ENCODE data around the gene KRTAP9-3. TPM values are rescaled to one million over a fixed set of nuclear protein-coding genes. Genes with fewer than 3 reads are reported as not detected.
"Not testable (repeated sequence)": the region's sequence is repeated elsewhere in the genome, so short reads cannot be mapped to it uniquely, and the experiment has no call there.

The KRTAP9-3 gene
- total and polyA plus RNA-seq, 2 donors = not detected

DNA sequence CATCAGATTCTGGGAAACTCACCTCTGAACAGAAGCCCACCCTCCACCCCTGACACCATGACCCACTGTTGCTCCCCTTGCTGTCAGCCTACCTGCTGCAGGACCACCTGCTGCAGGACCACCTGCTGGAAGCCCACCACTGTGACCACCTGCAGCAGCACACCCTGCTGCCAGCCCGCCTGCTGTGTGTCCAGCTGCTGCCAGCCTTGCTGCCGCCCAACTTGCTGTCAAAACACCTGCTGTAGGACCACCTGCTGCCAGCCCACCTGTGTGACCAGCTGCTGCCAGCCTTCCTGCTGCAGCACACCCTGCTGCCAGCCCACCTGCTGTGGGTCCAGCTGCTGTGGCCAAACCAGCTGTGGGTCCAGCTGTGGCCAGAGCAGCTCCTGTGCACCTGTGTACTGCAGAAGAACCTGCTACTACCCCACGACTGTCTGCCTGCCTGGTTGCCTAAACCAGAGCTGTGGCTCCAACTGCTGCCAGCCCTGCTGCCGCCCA, 5.6 kb upstream of the KRTAP9-3 start, which contains the start of gene KRTAP9-2:
TSS of gene KRTAP9-2 (plus strand) at position 51 of the 498 bp plus-strand sequence. CDS start at position 58, 7 bp downstream.
- H3K27ac ChIP-seq (ENCODE audit: low read depth); H3K4me1 ChIP-seq (ENCODE audit: insufficient read depth); DNase-seq (ENCODE audit: extremely low spot score); H3K36me3 ChIP-seq (ENCODE audit: insufficient read depth); H3K4me3 ChIP-seq (ENCODE audit: low read depth, low read length): not testable (repeated sequence)
- WGBS = 81% methylated on average over 3 of the region's 4 CpGs

DNA sequence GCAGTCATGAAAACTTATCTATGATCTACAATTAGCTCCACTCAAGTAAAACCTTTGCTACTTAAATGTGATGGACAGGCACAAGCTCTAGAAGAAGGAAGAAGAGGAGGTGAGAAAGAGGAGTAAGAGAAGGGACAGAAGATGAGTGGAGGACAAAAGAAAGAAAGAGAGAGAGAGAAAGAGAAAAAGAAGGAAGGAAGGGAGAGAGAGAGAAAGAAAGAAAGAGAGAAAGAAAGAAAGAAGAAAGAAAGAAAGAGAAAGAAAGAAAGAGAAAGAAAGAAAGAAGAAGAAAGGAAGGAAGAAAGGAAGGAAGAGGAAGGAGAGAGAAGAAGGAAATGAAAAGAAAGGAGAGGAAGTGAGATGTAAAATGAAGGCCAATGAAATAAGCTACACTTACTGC, 2.2 kb upstream of the KRTAP9-3 start:
- no peaks in the 10 kb centered on the region for H3K4me1 ChIP-seq (ENCODE audit: insufficient read depth)
- no peaks in the 10 kb centered on the region for H3K36me3 ChIP-seq (ENCODE audit: insufficient read depth)
- DNase-seq (ENCODE audit: extremely low spot score) = no peak
- no peak overlapping the region for H3K4me3 ChIP-seq (ENCODE audit: low read depth, low read length)
- no peak overlapping the region for H3K27ac ChIP-seq (ENCODE audit: low read depth)

DNA sequence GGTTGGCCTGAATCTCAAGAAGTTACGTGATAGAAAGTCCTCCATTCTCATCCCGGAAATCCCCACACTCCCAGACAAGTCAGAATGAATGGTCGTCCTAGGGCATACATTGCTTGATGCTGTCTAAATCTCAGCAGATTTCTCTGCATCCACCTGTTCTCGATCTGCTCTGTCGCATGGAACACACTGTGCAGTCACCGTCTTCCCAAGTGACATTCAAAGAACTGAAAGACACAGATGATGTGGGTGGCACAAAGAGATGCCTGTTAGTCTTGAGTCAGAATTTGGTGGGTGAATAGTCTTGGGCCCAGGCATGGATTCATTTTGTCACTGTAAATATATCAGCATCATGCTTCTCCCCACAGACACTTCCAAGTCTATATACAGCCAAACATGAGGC, 518 bp upstream of the KRTAP9-3 start:
- no peaks in the 10 kb centered on the region for H3K36me3 ChIP-seq (ENCODE audit: insufficient read depth)
- no peak for DNase-seq (ENCODE audit: extremely low spot score)
- no peak overlapping the region for H3K4me3 ChIP-seq (ENCODE audit: low read depth, low read length)
- 86% methylated on average over 6 of the region's 6 CpGs for WGBS
- no peaks in the 10 kb centered on the region for H3K4me1 ChIP-seq (ENCODE audit: insufficient read depth)
- no peak overlapping the region for H3K27ac ChIP-seq (ENCODE audit: low read depth)

DNA sequence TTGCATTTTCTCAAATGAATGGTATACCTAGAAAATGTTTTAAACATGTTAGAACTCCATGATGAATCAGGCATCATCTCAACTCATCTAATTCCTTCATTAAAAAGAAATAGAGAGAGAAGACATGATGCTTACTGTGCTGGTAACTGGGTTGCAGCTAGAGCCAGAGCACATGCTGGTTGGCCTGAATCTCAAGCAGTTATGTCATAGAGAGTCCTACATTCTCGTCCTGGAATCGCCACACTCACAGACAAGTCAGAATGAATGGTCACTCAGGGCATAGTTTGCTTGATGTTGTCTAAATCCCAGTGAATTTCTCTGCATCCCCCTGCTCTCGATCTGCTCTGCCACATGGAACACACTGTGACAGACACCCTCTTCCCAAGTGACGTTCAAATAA, 4.9 kb downstream of the KRTAP9-3 start:
- 67% methylated on average over 4 of the region's 4 CpGs for WGBS
- DNase-seq (ENCODE audit: extremely low spot score); H3K4me3 ChIP-seq (ENCODE audit: low read depth, low read length); H3K36me3 ChIP-seq (ENCODE audit: insufficient read depth); H3K27ac ChIP-seq (ENCODE audit: low read depth); H3K4me1 ChIP-seq (ENCODE audit: insufficient read depth): not testable (repeated sequence)

GRCh38 chr17:41237949-41238437, 5.7 kb downstream of the KRTAP9-3 start, which contains the start of gene KRTAP9-8:
KRTAP9-8 (plus strand) TSS chr17:41237999; CDS start chr17:41238052, 53 bp downstream.
- DNase-seq (ENCODE audit: extremely low spot score); H3K4me3 ChIP-seq (ENCODE audit: low read depth, low read length); H3K4me1 ChIP-seq (ENCODE audit: insufficient read depth); H3K36me3 ChIP-seq (ENCODE audit: insufficient read depth); H3K27ac ChIP-seq (ENCODE audit: low read depth): not testable (repeated sequence)
- WGBS = 46% methylated on average over 3 of the region's 3 CpGs

DNA sequence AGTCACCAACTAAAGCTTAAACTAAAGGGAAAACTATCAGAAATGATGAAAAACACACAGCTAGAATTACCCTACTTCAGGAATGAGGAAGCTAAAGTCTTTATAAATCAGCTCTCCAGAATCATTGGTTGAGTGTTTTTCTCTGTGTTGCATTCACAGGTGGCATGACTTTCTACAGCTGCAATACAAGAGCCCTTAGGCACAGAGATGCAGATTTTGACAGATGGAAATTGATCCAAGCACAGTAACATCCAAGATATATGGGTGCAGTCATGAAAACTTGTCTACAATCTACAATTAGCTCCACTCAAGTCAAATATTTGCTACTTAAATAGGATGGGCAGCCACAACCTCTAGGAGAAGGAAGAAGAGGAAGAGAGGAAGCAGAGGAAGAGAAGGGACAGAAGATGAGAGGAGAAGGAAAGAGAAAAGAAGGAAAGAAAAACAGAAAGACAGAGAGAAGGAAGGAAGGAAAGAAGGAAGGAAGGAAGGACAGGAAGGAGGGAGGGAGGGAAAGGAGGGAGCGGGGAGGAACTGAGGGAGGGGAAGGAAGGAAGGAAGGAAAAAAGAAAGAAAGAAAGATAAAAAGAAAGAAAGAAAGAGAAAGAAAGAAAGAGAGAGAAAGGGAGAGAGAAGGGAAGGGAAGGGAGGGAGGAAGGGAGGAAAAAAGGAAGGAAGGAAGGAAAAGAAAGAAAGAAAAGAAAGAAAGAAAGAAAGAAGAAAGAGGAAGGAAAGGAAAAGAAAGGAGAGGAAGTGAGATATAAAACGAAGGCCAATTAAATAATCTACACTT, 14.9 kb downstream of the KRTAP9-3 start:
- not testable (repeated sequence) for H3K27ac ChIP-seq (ENCODE audit: low read depth); H3K4me1 ChIP-seq (ENCODE audit: insufficient read depth); DNase-seq (ENCODE audit: extremely low spot score); H3K4me3 ChIP-seq (ENCODE audit: low read depth, low read length); H3K36me3 ChIP-seq (ENCODE audit: insufficient read depth)
- WGBS = 67% methylated on average over 2 of the region's 2 CpGs

DNA sequence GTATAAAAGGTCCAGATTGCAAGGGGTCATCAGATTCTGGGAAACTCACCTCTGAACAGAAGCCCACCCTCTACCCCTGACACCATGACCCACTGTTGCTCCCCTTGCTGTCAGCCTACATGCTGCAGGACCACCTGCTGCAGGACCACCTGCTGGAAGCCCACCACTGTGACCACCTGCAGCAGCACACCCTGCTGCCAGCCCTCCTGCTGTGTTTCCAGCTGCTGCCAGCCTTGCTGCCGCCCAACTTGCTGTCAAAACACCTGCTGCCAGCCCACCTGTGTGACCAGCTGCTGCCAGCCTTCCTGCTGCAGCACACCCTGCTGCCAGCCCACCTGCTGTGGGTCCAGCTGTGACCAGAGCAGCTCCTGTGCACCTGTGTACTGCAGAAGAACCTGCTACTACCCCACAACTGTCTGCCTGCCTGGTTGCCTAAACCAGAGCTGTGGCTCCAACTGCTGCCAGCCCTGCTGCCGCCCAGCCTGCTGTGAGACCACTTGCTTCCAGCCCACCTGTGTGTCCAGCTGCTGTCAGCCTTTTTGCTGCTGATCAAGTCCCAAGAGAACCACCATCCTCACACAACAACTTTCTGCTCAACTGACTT, 17.5 kb downstream of the KRTAP9-3 start, which contains the start of gene KRTAP9-4:
TSS of gene KRTAP9-4 (plus strand) at position 51 of the 604 bp plus-strand sequence. CDS start at position 85, 34 bp downstream.
- WGBS = 69% methylated on average over 2 of the region's 2 CpGs
- not testable (repeated sequence) for H3K4me3 ChIP-seq (ENCODE audit: low read depth, low read length); H3K36me3 ChIP-seq (ENCODE audit: insufficient read depth); DNase-seq (ENCODE audit: extremely low spot score); H3K27ac ChIP-seq (ENCODE audit: low read depth); H3K4me1 ChIP-seq (ENCODE audit: insufficient read depth)

DNA sequence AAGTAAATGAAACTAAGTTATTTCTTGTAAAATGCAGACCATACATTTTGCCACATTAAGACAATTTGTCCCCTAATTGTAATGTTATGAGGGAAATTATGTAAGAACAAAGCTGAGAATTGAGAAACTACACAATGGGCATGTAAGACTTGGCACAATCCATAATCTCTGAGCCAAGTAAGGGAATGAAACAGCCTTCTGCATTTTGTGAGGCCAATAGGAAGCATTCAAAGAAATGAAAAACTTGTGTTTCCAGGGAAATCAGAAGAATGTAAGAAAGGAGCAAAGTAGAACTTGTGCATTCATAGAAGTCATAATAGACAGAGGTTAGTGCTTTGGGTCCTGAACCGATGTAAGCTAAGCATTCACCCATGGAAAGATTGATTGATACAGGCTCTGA, 19.0 kb downstream of the KRTAP9-3 start:
- no peak overlapping the region for H3K27ac ChIP-seq (ENCODE audit: low read depth)
- no peak for DNase-seq (ENCODE audit: extremely low spot score)
- WGBS = 95% methylated on average over 1 of the region's 1 CpG

GRCh38 chr17:41254861-41255260, 22.6 kb downstream of the KRTAP9-3 start:
- no peaks in the 10 kb centered on the region for H3K4me1 ChIP-seq (ENCODE audit: insufficient read depth)
- no peak overlapping the region for H3K27ac ChIP-seq (ENCODE audit: low read depth)
- H3K36me3 ChIP-seq (ENCODE audit: insufficient read depth) = no peaks in the 10 kb centered on the region
- 44% methylated on average over 1 of the region's 1 CpG for WGBS
- H3K4me3 ChIP-seq (ENCODE audit: low read depth, low read length) = no peak overlapping the region
- no peak for DNase-seq (ENCODE audit: extremely low spot score)

More for the DNA sequence above, 19.0 kb downstream of the KRTAP9-3 start:
- no peaks in the 10 kb centered on the region for H3K36me3 ChIP-seq (ENCODE audit: insufficient read depth)
- no peaks in the 10 kb centered on the region for H3K4me1 ChIP-seq (ENCODE audit: insufficient read depth)
- no peak overlapping the region for H3K4me3 ChIP-seq (ENCODE audit: low read depth, low read length)

GRCh38 chr17:41255381-41256290, 23.4 kb downstream of the KRTAP9-3 start, which contains the start of gene KRTAP9-9:
KRTAP9-9 (plus strand) TSS chr17:41255384.
- 78% methylated on average over 5 of the region's 5 CpGs for WGBS
- H3K4me3 ChIP-seq (ENCODE audit: low read depth, low read length); H3K4me1 ChIP-seq (ENCODE audit: insufficient read depth); H3K27ac ChIP-seq (ENCODE audit: low read depth); H3K36me3 ChIP-seq (ENCODE audit: insufficient read depth); DNase-seq (ENCODE audit: extremely low spot score): not testable (repeated sequence)

DNA sequence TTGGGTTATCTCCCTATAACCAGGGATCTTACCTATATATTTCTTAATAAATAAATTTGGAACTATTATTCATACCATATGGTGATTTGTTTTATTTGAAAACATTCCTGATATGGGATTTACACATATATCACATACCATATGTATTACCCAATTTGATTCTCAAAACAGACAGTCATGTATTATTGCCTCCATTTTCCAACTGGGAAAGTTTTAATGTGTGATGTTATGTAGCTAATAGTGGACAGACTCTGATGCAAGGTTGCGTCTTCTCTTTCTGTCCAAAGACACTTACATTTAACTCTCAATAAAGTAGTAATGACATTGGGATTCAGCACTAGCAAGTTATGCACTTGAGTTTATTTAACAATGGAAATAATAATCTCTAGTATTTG, 24.0 kb downstream of the KRTAP9-3 start:
- Histone ChIP-seq H3K4me3 (ENCODE audit: low read depth, low read length) (no peak overlapping the region), H3K27ac (ENCODE audit: low read depth) (no peak overlapping the region), H3K36me3 (ENCODE audit: insufficient read depth) (no peaks in the 10 kb centered on the region), H3K4me1 (ENCODE audit: insufficient read depth) (no peaks in the 10 kb centered on the region)
- 84% methylated on average over 1 of the region's 1 CpG for WGBS
- DNase-seq (ENCODE audit: extremely low spot score) = no peak

GRCh38 chr17:41258406-41258805, 26.2 kb downstream of the KRTAP9-3 start:
- no peak overlapping the region for H3K27ac ChIP-seq (ENCODE audit: low read depth)
- DNase-seq (ENCODE audit: extremely low spot score) = no peak
- no peaks in the 10 kb centered on the region for H3K4me1 ChIP-seq (ENCODE audit: insufficient read depth)
- no peak overlapping the region for H3K4me3 ChIP-seq (ENCODE audit: low read depth, low read length)
- H3K36me3 ChIP-seq (ENCODE audit: insufficient read depth) = no peaks in the 10 kb centered on the region

DNA sequence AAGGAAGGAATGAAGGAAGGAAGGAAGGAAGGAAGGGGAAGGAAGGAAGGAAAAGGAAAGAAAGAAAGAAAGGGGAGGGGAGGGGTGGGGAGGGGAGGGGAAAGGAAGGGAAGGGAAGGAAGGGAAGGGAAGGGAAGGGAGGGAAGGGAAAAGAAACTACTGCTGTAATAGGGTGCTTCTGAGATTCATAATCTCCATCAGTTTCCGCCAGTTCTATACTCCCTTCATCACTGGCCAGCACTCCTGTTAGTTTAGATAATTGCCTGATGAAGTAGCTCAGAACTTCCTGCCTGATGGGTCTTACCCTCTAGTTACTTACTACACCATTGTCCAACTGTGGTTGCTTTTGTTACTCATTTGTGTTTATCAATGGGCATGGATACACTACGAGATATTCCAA, 31.0 kb downstream of the KRTAP9-3 start:
- DNase-seq (ENCODE audit: extremely low spot score) = no peak
- Histone ChIP-seq H3K27ac (ENCODE audit: low read depth) (no peak overlapping the region), H3K4me1 (ENCODE audit: insufficient read depth) (no peaks in the 10 kb centered on the region), H3K4me3 (ENCODE audit: low read depth, low read length) (no peak overlapping the region), H3K36me3 (ENCODE audit: insufficient read depth) (no peaks in the 10 kb centered on the region)
- WGBS = 83% methylated on average over 2 of the region's 2 CpGs

Data from urinary bladder (tissue), 4 donors.